GM18861 (cell line): ENCODE data around the gene TBX2.
"Not testable (repeated sequence)": the region's sequence is repeated elsewhere in the genome, so short reads cannot be mapped to it uniquely, and the experiment has no call there.

Experiments used
- ATAC-seq: cut with Tn5 transposase; IDR thresholded peaks from one replicate; pipeline ENCODE4 v1.9.1; 2021; ENCODE audit not compliant: unreplicated experiment

The TBX2 gene

GRCh38 chr17:61427567-61427966 lies 27.9 kb downstream of the TBX2 start:
- no peak for ATAC-seq

GRCh38 chr17:61429274-61429673 lies 29.6 kb downstream of the TBX2 start:
- ATAC-seq, result no peak

GRCh38 chr17:61429831-61430230 lies 30.2 kb downstream of the TBX2 start:
- not testable (repeated sequence) for ATAC-seq

GRCh38 chr17:61431594-61432311 lies 32.1 kb downstream of the TBX2 start:
- ATAC-seq, result no peak

- no peak for ATAC-seq
Observed at GRCh38 chr17:61436273-61436672, 36.6 kb downstream of the TBX2 start.

GRCh38 chr17:61436995-61437704 lies 37.5 kb downstream of the TBX2 start:
- ATAC-seq, result no peak

- no peak for ATAC-seq
Observed at GRCh38 chr17:61440697-61441096, 41.1 kb downstream of the TBX2 start.

- not testable (repeated sequence) for ATAC-seq
Observed at GRCh38 chr17:61441507-61441906, 41.9 kb downstream of the TBX2 start.

GRCh38 chr17:61442136-61442775 lies 42.6 kb downstream of the TBX2 start:
- ATAC-seq, result no peak

GRCh38 chr17:61442878-61443474 lies 43.3 kb downstream of the TBX2 start:
- ATAC-seq, result no peak

GRCh38 chr17:61443475-61443882 lies 43.8 kb downstream of the TBX2 start:
- no peak for ATAC-seq

GRCh38 chr17:61444075-61444474 lies 44.4 kb downstream of the TBX2 start:
- no peak for ATAC-seq

GRCh38 chr17:61444831-61445230 lies 45.2 kb downstream of the TBX2 start:
- no peak for ATAC-seq

- ATAC-seq, result no peak
Observed at GRCh38 chr17:61447358-61447757, 47.7 kb downstream of the TBX2 start.

- ATAC-seq, result no peak
Observed at GRCh38 chr17:61448042-61448441, 48.4 kb downstream of the TBX2 start.

GRCh38 chr17:61449140-61449539 lies 49.5 kb downstream of the TBX2 start:
- ATAC-seq, result not testable (repeated sequence)

- no peak for ATAC-seq
Observed at GRCh38 chr17:61449707-61450640, 50.3 kb downstream of the TBX2 start.

GRCh38 chr17:61450641-61451537 lies 51.2 kb downstream of the TBX2 start:
- no peak for ATAC-seq

GRCh38 chr17:61451538-61452300 lies 52.1 kb downstream of the TBX2 start:
- ATAC-seq, result no peak
